GM10847 (cell line): Measurements from ENCODE around the gene FSTL4.

Experiments used
- POLR2A ChIP-seq: IDR thresholded peaks from 2 replicates; pipeline ENCODE4 v1.6.1; 2011; ENCODE audit not compliant: insufficient read length; ENCODE audit errors: extremely low read depth

The FSTL4 gene

GRCh38 chr5:133330956-133331355, 281.4 kb downstream of the FSTL4 start:
- TF ChIP-seq POLR2A: no peak

GRCh38 chr5:133328800-133329199, 283.5 kb downstream of the FSTL4 start:
- TF ChIP-seq POLR2A: no peak

DNA sequence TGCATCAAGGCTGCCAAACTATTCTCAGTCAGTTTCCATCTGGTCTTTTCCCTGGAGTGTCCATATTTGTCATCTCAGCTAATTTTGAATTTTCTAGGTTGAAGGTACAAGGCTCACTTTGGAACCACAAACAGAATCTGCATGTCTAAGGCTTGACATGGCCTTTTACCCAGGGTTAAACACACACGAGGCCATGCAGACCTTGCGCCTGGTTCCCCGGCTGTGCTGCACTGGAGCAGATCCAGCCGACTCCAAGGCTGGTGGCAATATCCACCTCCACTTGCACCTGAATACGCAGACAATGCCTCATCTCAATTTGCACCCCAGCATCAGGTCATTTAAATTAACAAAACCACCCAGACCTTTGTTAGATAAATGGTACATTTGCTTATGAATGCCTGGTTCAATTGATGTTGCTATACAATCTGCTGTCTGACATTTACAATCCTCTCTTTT, 284.4 kb downstream of the FSTL4 start:
- no peak for TF ChIP-seq POLR2A

DNA sequence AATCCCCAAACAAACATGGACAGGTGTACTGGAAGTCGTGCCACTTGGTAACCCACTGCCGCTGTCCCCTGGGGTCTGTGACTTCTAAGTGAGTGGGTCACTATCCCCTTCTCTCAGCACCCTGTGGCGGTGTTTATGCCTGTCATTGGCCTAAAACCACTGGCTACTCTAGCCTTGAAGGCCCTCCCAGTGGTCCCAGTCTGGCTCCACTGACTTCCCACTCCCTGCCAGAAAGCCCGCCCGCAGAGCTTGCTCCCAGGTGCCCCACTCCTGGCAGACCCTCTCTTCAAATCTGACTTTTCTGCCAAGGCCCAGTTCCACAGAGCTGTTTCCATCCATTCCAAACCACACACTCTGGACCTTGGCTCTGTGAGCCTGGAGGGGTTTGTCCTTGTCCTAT, 286.0 kb downstream of the FSTL4 start:
- no peak for TF ChIP-seq POLR2A

- no peak for TF ChIP-seq POLR2A
These were observed 286.5 kb downstream of the FSTL4 start for GRCh38 chr5:133325864-133326263.

DNA sequence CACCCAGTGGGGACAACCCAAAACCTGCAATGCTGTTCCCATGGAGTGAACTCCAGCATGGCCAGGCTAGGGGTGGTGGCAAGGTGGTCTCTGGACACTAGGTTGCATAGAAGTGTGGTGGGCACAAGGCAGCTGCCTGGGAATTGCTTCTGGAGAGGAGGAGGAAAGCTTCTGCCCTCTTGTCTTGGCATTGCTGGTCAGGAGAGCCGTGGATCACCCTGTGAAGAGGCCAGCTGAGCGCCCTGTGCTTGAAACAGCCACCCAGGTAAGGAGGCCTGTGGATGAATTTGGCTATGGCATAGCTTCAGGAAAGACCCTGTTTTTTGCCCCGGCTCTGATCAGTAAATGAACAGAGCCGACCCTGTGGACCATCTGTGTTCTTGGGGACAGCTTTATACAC, 287.4 kb downstream of the FSTL4 start:
- TF ChIP-seq POLR2A: no peak

DNA sequence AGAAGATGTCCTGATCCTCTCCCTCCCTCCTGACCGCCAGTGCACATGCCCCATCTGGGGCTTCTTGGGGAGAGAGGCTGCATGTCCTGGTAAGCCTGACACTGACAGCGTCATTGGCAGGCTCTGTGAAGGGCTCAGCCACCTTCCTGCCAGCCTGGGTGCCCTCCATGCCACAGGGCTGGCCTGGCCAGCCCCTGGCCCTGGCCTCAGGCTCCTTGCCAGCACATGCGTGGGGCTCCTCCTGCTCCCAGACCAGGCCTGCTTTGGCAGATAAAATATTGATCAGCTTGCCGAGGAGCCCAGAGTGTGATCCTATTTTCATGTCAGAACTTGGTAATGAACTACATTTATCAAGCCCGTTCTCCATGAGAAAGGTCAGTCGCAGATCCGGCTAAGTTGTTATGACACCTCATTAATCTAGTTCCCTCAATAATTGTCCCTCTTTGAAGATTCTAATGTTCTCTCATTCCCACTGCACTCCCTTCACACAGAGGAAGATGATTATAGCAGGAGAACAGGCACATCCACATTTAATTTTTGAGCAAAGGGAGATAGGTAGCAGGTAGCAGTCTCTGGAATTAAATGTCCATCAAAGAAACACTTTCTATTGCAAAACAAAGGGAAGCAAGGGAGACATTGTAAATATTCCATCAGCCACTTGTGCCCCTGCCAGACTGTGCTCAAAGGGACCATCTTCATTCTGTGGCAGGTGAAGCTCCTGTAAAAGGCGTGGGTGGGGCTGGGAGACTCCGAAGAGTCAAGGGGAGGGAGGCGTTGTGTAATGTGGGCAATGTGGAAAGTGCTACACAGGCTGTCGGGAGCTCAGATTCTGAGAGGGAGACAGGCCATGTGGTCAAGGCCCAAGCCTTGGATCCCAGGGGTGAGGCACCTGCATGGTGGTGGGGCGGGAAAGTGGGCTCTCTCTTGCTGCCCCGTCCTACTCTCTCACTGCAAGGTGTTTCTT, 288.6 kb downstream of the FSTL4 start:
- TF ChIP-seq POLR2A: no peak

DNA sequence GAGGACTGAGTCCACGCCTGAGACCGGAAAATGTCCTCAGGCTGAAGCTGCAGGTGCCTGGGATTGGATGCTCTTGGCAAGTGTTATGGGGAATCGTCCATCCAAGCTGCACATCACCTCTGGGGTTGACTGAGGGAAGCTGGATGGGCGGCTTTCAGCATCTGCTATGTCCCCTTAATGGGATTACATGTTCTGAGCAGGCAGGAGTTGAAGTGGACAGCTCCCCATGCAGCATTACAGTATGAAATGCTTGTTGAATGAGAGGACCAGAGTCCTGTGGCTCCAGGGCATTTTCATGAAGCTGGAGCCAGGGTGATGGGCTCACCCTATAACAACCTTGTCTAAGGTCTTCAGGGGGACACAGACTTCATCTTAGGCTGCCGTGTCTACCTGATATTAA, 289.6 kb downstream of the FSTL4 start:
- TF ChIP-seq POLR2A: no peak

DNA sequence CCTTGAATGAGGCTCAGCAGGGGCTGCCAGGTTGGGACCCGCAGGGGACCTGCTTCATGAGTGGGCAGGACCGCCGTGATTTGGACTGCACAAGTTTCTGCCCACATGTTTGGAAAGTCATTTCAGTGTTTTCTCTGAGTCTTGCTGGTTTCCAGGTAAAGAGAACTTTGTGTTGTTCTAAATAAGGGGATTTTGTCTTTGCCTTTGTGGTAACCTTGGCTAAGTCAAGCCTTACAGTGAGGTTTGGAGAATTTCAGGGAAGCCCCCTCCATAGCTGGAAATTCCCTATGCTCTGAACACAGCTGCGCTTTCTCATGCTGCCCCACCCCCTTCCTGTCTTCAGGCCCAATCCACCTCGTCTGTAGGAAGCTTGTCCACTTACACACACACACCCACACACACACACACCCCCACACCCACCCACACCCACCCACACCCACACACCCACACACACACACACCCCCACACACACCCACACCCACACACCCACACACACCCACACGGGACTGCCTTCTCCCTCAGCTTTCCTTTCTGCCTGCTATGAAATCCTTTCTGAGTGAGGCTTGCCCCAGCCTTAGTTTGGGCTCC, 290.4 kb downstream of the FSTL4 start:
- TF ChIP-seq POLR2A: no peak

- no peak for TF ChIP-seq POLR2A
These were observed 291.0 kb downstream of the FSTL4 start for GRCh38 chr5:133321286-133321832.

DNA sequence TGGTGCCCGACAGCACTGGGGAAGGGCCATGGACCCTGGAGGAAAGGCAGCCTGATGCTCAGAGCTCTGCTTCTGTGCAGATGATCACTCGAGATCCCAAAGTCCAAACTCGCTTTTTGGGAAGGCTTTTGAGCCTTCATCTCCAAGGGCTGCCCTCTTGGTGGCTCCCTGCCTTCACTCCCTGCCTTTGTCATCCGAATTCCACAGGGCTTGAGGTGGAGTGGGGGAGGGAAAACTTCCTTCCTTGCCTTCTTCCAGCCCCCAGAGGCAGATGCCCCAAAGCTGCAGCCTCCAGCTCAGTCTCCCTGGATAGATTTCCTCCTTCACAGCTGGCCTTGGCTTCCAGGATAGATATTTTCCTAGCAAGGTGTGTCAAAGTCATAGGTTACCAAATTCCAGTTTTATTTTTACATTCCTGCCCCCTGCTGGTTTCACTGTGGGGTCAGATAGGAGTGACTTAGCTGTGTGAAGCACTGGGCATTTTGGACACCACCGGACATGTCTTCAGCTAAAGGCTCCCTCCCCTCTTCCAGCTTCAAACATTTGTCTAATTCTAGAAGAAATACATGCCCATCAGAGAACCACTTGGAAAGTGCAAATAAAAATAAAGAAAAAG, 292.3 kb downstream of the FSTL4 start:
- no peak for TF ChIP-seq POLR2A

DNA sequence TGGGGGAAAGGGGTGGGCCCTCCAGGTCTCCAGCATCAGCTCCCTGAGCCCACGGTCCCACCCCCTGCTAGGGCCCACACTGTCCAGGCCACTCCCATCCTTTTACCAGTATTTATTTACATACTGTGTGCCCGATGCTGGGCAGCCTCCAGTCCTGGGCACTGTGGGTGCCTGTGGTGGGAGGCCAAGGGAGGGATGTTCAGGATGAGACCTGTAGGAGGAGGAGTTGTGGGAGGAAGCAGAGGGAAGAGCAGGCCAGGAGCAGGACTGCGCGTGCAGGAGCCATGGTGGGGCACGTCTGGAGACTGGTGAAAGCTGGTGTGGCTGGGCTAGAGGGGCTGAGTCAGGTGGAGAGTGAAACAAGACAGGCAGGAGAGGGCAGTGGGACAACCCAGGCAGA, 293.1 kb downstream of the FSTL4 start:
- no peak for TF ChIP-seq POLR2A

GRCh38 chr5:133317558-133317957, 294.8 kb downstream of the FSTL4 start:
- no peak for TF ChIP-seq POLR2A

DNA sequence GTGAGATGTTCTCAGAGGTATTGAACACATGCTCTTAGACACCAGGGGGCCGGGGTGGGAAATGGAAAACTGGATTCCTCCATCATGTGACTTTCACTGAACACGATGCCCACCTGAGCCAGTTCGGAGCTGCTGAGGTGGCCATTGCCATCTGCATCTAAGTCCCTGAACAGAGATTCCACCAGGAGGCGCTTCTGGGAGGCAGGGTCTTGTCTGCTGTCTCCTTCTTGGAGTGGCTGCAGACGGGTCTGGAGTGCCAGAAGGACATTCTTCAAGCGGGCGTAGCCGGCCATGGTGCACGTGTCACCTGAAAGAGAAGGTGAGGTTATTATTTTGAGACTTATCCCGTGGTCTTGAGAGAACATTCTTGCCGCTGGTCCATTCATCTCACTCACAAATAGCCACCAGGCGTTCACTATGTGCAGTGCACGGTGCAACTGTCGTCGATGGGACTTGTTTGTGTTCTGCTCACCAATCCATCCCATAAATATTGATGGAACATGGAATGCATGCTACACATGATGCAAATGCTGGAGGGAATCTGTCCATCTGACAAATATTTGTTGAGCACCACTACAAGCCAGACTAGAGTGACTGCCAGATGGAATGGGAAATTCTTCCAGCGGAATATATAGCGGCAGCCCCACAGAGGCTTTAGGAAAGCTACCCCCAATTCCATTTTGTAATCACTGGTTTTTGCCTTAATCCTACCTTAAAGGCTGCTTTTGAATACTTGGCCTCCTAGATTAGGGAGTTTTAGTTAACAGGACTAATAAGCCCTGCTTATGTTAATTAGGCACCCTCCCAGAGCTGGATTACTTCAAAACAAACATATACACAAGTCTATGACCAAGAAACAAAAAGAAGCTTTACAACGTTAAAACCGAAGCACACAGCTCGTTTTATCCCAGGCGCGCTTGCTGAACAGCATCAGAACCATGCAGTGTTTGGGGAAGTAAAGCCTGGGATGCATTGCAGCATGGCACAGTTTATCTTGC, 295.7 kb downstream of the FSTL4 start:
- no peak for TF ChIP-seq POLR2A
